AG20443 (cell line): ENCODE data around the gene RPS4Y1.
A peak's percentile ranks its signal among the peaks of the same experiment; 100 is the strongest.
"Not testable (repeated sequence)": the region's sequence is repeated elsewhere in the genome, so short reads cannot be mapped to it uniquely, and the experiment has no call there.

ENCODE experiments used
- DNase-seq: peaks from one replicate; pipeline ENCODE4 v3.0.0; 2012; ENCODE audit warnings: low spot score, mixed read lengths

Gene RPS4Y1

DNA sequence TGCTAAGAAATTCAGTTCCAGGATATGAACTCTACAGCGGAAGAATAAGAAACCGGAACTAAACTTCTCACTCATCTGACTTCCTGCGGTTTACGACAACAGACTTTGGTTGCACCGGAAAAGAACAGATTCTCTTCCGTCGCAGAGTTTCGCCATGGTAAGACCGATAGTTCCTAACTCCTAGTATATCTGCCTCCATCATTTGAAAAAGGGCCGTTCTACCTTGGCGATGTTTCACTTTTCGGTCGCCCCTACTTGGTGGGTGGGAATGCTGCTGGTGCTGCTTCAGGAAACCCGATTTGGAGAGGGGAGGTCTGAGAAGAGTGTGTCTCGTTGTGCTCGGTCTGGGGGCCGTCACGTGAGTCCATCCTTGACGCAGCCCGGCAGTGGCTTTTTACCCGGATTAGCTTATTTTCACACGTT is at the start of gene RPS4Y1:
RPS4Y1 (plus strand) TSS at position 132 of the 423 bp plus-strand sequence; CDS start at position 155, 23 bp downstream.
- peak; percentile 51 for DNase-seq

DNA sequence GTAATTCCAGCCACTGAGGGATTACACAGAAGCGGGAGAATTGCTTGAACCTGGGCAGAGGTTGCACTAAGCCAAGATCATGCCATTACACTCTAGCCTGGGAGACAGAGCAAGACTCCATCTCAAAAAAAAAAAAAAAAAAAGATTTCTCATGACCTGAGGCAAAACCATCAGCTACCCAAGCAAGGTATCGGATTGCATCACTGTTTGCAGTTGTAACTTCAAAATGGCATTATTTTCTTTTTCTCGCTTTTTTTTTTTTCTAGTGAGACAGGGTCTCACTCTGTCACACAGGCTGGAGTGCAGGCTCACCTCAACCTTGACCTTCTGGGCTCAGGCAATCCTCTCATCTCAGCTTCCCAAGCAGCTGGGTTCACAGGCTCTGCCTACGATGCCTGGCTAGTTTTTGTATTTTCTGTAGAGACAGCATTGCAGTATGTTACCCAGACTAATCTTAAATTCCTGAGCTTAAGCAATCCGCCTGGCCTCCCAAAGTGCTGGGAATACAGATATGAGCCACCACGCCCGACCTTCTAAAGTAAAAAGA is 44.4 kb upstream of the RPS4Y1 start:
- DNase-seq: no peak

DNA sequence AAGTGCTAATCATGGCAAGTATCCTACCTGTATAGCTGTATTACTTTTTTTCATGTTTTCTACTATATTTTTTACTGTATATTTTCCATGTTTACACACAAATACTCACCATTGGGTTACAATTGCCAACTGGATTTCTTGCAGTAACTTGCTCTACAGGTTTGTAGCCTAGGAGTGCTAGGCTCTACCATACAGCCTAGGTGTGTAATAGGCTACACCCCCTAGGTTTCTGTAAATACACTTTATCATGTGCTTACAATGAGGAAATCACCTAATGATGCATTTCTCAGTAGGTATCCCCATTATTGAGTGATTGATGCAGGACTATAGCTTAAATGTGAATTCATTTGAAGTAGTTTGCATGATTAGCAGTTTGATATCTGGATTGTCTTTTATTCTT is 43.4 kb upstream of the RPS4Y1 start:
- DNase-seq: no peak

DNA sequence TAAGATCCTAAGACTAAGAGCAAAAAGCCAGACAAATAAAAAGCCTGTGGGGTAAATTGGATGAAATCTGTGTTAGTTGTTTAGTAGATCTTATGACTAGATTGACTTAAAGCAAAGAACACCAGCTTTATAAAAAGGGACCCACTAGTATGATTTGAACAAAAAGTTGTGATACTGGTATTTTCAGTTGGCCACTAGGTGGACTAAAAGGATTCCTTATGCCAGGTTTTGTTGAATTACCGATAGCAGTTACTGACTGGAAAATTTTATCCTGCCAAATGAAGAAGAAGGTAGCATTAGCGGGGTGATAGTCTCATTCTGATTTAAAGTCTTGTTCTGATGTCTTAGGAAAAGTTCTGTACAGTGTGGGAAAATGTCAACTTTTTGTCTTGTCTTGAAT is 41.2 kb upstream of the RPS4Y1 start:
- DNase-seq: peak; percentile 9

DNA sequence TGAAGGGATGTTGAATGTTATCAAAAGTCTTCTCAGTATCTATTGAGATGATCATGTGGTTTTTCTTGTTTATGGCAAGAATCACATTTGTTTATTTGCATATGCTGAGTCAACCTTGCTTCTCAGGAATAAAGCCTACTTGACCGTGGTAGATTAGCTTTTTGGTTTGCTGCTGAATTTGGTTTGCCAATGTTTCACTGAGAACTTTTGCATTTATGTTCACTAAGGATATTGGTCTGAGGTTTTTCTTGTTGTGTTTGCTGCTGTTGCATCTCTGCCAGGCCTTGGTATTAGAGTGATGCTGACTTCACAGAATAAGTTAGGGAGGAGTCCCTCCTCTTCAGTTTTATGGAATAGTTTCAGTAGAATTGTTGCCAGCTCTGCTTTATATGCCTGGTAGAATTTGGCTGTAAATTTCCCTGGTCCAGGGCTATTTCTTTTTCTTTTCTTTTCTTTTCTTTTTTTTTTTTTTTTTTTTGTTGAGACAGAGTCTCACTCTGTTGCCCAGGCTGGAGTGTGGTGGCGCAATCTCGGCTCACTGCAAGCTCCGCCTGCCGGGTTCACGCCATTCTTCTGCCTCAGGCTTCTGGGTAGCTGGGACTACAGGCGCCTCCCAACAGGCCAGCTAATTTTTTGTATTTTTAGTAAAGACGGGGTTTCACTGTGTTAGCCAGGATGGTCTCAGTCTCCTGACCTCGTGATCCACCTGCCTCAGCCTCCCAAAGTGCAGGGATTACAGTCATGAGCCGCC is 24.1 kb upstream of the RPS4Y1 start:
- not testable (repeated sequence) for DNase-seq

DNA sequence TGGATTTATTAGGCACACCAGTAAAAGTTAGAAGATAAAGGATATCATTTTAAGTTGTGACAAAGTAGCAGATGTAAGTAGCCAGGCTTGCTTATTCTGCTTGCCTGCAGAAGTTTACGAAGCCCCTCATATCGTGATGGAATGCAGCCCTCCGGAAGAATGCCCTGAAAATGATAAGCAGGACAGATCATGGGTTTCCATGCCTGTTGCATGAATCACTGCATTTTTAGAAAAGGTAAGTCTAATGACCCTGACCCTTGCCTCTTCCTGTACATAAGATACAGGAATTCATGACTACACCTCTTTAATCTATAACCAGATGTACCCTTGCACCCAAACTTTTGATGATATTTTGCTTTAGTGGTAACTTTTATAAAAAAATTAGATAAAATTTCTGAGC is 16.9 kb upstream of the RPS4Y1 start:
- no peak for DNase-seq

DNA sequence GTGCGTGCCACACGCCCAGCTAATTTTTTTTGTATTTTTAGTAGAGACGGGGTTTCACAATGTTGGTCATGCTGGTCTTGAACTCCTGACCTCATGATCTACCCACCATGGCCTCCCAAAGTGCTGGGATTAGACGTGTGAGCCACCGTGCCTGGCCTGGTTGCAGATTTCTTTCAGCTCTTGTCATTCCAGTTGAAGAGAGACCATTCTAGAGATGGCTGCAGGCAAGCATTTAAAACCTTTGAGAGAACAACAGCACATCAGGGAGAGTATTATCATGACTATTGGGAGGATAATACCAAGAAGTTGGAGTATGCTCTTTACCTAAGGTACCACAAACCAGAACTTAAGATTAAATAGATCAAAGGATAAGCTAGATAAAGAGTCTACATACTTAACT is 12.9 kb upstream of the RPS4Y1 start:
- DNase-seq: no peak

DNA sequence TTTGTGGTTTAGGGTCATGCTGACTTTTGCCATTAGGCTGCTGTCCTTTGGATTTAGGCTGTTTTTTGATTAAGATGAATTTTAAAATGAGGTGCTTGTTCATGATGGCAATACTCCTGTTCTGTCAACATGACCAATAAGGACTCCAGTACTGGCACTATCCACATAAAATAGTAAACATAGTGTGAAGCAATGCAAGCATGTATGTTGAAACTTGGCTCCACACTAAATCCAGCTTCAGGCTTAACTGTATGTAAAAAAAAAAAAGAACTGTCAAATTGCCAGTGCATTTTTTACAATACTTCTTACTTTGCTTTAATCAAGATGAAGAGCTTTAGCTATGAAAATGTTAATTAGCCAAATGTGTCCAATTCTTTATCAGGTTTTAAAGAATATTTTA is 6.2 kb upstream of the RPS4Y1 start:
- no peak for DNase-seq

DNA sequence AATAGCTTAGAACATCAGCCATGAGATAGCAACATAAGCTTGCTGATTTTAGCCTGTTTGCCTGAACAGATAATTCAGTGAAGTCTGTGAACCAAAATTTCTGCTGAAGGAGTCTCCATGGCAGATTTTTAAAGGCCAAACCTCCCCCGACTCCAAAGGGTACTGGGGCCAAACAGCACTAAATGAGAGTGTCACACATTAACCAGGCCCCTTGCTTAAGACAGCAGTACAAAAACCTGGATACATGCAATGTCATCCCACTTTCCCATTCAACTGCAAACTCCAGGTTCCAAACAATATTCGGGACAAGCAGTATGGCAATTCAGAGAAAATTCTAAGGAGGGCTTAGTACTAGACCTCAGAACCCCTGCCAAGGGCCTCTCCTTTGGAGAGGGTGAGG is 4.3 kb upstream of the RPS4Y1 start:
- no peak for DNase-seq

DNA sequence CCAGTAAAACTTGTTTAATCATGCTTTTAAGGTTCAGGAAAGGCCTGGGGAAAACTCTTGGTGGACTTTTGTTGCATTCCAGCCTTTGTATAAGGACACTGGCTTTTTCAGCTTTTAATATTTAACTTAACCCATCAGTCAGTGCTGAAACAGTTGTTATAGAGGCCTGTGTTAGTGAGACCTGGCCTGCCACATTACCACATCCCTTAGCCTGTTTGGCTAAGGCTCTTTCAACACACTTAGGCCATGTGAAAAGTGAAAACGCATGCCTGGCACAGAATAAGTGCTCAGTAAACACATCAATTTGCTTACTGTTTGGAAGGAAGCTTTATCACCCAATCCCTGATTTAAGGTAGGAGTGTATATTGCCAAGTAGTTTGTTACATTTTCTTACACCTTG is 3.5 kb upstream of the RPS4Y1 start:
- no peak for DNase-seq

DNA sequence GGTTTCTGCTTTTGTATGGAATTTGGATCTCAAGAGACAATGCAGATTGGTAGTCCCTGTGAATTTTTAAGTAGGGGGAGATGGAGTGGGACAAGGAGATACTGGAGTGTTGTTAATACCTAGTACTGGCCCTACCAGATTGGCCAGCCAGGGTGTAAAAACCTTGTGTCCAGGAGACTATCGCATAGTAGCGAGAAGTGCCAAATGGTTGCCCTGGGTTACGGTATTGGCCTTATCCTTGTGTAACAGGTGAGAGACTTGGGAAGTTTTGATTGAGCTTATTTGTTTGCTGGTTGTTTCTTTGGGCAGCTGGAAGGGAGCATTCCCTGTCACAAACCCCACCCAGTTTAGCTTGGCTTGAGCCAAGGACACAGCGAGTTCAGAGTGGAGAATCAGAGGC is 5.4 kb downstream of the RPS4Y1 start:
- DNase-seq: no peak

DNA sequence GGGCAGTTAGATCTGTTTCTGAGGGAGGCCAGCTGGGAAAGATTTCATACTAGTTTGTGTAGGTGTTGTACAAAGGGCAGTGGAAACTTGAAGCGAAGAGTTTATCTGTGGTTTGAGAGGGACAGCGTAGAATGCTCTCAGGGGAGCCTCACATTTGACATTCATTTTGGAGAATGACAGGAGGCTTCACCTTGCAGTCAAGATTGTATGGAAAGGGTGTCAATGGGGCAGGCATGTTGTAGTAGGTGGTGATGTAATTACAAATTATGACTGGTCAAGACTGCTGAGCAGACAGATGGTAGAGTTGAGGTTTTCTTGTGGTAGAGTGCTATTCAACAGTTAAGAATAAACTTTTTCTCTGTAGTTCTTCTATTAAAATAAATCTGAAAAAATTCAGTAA is 7.0 kb downstream of the RPS4Y1 start:
- no peak for DNase-seq

DNA sequence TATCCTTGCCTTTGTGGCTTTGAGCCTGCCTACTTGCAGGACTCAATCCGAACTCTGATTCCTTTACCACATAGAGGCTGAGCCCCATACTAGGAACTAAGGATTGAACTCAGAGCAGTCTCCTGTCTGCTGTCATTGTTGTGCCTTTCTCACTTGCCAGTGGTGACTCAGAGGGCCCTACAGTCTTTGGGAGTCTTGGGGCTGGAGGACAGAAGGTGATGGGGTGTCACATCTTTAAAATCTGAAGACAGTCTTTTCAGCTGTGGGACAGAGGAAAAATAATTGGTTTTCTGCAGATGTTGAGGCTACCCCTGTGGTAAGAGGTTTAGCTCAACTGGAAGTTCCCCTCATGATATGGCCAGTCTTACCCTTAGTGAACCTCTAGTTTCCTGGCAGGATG is 8.0 kb downstream of the RPS4Y1 start:
- no peak for DNase-seq

DNA sequence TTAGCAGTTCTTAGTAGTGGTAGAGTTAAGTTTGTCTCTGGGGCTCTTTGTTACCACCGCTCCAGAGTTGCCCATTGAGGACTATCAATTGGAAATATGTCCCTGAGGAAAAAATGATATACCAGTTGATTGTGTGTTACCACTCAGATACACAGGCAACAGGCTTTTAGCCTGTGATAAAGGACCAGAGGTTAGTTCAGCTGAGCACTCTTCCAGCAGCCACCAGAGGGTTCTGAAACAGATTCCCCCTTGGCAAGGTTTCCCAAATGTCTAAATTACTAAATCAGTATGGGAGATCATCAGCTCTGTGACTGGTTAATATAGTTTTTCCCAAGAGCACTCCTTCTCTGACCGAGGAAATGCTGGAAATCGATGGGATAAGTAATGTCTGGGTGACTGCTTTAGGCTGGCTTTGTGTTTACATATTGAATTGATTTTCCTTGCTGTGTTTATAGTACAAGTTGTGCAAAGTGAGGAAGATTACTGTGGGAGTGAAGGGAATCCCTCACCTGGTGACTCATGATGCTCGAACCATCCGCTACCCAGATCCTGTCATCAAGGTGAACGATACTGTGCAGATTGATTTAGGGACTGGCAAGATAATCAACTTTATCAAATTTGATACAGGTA is 12.9 kb downstream of the RPS4Y1 start:
- DNase-seq: no peak

DNA sequence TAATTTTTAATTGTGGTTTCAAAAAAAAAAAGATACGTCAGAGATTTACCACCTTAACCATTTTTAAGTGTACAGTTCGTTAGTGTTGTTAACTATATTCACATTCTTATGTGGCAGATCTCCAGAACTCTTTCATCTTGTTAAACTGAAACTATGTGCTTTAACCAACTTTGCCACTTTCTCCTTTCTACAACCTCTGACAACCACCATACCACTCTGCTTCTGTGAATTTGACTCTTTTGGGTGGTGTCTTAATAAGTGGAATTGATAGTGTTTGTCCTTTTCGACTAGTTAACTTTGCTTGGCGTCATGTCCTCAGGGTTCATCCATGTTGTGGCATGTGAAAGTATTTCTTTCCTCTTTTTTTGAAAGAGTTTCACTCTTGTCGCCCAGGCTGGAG is 15.7 kb downstream of the RPS4Y1 start:
- DNase-seq: no peak

DNA sequence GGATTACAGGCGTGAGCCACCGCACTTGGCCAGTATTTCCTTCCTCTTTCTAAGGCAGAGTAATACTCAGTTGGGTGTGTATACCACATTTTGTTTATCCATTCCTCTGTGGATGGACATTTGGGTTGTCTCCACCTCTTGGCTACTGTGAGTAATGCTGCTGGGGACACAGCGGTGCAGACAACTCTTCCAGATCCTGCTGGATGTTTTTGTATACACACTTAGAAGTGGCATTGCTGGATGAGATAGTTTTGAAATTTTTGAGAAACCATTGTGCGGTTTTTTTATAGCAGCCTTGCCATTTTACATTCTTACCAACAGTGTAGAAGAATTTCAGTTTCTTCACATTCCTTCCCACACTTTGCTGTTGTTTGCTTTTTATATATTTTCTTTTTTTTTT is 16.3 kb downstream of the RPS4Y1 start:
- DNase-seq: no peak

DNA sequence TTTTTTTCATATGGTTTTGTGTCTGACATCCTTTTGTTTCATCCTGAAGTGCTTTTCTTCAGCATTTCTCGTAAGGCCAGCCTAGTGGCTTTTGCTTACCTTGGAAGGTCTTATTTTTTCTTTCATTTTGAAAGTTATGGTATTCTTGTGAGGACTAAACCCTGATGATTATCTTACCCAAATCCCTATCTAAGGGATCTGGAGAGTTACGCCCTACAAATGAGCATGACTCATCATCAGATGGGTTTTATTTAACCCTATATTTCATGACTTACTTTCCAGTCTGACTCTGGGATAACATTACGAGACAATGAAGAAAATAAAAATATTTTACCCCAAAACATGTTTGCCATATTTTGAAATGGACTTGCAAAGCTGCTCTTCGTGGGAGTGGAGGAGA is 18.4 kb downstream of the RPS4Y1 start:
- DNase-seq: no peak

DNA sequence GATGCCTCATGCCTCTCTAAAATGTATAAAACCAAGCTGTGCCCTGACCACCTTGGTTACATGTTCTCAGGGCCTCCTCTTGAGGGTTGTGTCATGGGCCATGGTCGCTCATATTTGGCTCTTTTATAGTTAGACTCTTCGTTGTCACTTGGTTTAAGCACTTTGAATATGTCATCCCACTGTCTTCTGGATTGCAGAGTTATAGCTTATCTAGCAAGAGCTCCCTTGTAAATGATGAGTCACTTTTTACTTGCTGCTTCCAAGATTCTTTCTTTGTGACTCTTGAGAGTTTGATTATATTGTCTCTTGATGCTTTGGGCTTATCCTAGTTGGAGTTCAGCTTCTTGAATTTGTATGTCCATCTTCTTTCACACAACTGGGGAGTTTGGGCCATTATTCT is 19.1 kb downstream of the RPS4Y1 start:
- peak; percentile 21 for DNase-seq

DNA sequence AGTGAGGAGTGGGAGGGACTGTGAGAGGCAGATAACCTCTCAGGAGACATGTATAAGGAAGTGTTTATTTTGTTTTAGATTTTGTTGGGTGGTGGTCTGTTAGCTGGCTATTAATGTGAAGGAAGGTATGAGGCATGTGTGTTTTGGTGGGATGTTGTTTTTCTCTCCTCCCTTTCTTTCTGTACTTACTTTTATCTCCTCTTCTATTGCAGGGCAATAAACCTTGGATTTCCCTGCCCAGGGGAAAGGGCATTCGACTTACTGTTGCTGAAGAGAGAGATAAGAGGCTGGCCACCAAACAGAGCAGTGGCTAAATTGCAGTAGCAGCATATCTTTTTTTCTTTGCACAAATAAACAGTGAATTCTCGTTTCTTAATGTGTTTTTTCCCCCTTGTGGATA is 25.2 kb downstream of the RPS4Y1 start:
- no peak for DNase-seq

DNA sequence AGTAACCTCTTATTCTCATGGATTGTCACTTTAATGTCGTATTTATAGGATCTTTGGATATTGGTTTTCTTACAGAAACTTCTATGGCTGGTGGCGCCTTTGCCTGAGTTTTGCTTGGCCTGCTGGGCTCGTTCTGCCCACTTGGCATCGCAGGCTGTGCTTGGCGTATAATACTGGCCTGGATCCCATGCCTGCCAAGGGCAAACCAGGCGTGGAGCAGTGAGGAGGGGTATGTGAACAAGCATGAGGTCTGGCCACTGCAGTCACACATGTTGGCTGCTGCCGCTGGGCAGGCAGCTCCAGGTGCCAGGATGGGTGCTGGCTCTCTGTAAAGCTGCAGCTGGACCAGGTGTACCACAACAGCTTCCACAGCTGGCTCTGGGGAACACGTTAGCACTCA is 26.1 kb downstream of the RPS4Y1 start:
- DNase-seq: no peak

DNA sequence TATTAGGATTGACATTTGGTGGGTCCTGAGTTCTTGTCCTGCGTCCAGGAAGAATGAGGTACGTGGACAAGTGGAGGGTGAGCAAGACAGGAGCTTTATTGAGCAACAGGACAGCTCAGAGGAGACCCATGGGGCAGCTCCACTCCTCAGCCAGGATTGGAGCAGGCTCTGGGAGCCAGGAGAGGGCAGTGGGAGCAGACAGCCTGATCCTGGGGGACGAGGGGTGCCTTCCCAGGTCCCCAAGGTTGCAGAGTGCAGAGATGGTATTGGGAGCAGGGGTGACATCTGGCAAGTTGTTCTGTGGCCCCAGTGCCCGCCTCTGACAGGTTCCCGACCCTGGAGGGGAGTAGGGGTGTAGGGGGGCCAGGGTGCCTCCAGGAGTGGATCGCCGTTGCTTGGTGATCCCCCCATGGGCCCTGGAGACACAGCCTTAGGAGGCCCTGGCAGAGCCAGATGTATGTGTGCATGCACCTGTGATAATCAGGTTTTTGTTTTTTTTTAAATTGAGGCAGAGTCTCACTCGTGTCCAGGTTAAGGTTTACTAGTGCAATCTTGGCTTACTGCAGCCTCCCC is 26.7 kb downstream of the RPS4Y1 start:
- DNase-seq: no peak

DNA sequence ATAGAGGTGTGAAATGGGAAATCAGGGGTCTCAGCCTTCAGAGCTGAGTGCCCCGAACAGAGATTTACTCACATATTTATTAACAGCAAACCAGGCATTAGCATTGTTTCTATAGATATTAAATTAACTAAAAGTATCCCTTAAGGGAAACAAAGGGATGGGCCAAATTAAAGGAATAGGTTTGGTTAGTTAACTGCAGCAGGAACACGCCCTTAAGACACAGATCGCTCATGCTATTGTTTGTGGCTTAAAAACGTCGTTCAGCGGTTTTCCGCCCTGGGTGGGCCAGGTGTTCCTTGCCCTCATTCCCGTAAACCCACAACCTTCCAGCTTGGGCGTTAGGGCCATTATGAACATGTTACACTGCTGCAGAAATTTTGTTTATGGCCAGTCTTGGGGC is 30.8 kb downstream of the RPS4Y1 start:
- DNase-seq: not testable (repeated sequence)

DNA sequence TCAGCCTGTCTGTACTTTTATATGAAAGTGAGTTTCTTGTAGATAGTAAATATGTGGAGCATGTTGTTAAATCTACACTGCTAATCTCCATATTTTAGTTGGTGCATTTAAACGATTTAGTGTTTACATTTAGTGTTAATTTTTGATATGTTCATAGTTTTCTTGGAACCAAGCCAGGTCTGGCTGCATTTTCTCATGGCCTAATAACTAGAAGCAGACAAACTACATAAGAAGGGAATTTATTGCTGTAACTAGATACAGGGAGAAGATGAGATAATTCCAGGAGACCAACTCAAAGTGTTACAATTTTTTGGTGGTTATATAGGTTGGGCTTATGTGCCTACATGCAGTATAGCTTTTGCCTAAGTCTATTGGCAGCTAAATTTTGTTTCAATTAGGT is 32.8 kb downstream of the RPS4Y1 start:
- no peak for DNase-seq
